Stimulated activated CD8-positive, alpha-beta memory T cell treated with anti-CD3 and anti-CD28 coated beads, Interleukin-4, amount 100 ng/mL, for 48 hours (primary cell): ENCODE results near the gene CYBC1.

Experiments used
- DNase-seq: peaks from one replicate; pipeline ENCODE4 v3.0.0-alpha.2; 2020

The CYBC1 gene

GRCh38 chr17:82446649-82447048 is 3.9 kb downstream of the CYBC1 start:
- DNase-seq: no peak

- no peak for DNase-seq
These were observed 4.4 kb downstream of the CYBC1 start for GRCh38 chr17:82446124-82446523.

GRCh38 chr17:82445542-82445941 is 5.0 kb downstream of the CYBC1 start:
- no peak for DNase-seq

- DNase-seq: no peak
These were observed 5.5 kb downstream of the CYBC1 start for GRCh38 chr17:82444941-82445521.

GRCh38 chr17:82444284-82444893 is 6.2 kb downstream of the CYBC1 start:
- DNase-seq: no peak

- no peak for DNase-seq
These were observed 6.9 kb downstream of the CYBC1 start for GRCh38 chr17:82443465-82444283.

GRCh38 chr17:82442643-82443464 is 7.7 kb downstream of the CYBC1 start:
- DNase-seq: no peak

- no peak for DNase-seq
These were observed 8.7 kb downstream of the CYBC1 start for GRCh38 chr17:82441691-82442487.

GRCh38 chr17:82440991-82441627 is 9.4 kb downstream of the CYBC1 start:
- no peak for DNase-seq

GRCh38 chr17:82440469-82440981 is 10.0 kb downstream of the CYBC1 start:
- no peak for DNase-seq

GRCh38 chr17:82439829-82440365 is 10.7 kb downstream of the CYBC1 start:
- no peak for DNase-seq

GRCh38 chr17:82439194-82439828 is 11.2 kb downstream of the CYBC1 start:
- DNase-seq: no peak

GRCh38 chr17:82438401-82439193 is 12.0 kb downstream of the CYBC1 start:
- DNase-seq: no peak

- DNase-seq: no peak
These were observed 13.3 kb downstream of the CYBC1 start for GRCh38 chr17:82437325-82437668.

- no peak for DNase-seq
These were observed 13.8 kb downstream of the CYBC1 start for GRCh38 chr17:82436601-82437324.

- DNase-seq: no peak
These were observed 14.7 kb downstream of the CYBC1 start for GRCh38 chr17:82435601-82436583.

GRCh38 chr17:82435103-82435502 is 15.4 kb downstream of the CYBC1 start:
- DNase-seq: no peak

- DNase-seq: no peak
These were observed 16.4 kb downstream of the CYBC1 start for GRCh38 chr17:82434216-82434565.
